Vagina (tissue), 2 donors: ENCODE measurements around the gene ELAVL1.

Experiments
- POLR2A ChIP-seq, 2 donors: fragments of 450-650 bp; IDR thresholded peaks; one replicate each; pipeline ENCODE4 v1.6.1; 2017; ENCODE audit warnings: antibody characterized with exemption in 2 of 2, mild to moderate bottlenecking in 2 of 2, moderate library complexity in 2 of 2
- POLR2AphosphoS5 ChIP-seq, 2 donors: sonication (generic); formaldehyde crosslinking; IDR thresholded peaks; one replicate each; pipeline ENCODE4 v1.9.0; 2017; ENCODE audit warnings: antibody characterized with exemption in 2 of 2, mild to moderate bottlenecking in 2 of 2, low read depth in 1 of 2; ENCODE audit not compliant: insufficient read depth in 1 of 2
- TF ChIP-seq, protein P1 (sequence below), 3 experiments: fragments of 450-650 bp in 2 of 3; fragments of 200-600 bp in 1 of 3; sonication (generic) in 1 of 3; IDR thresholded peaks; one replicate each; pipeline ENCODE4 v1.5.1; 2017 to 2019; ENCODE audit warnings: antibody characterized with exemption in 3 of 3, mild to moderate bottlenecking in 2 of 3, moderate library complexity in 2 of 3

DNA sequence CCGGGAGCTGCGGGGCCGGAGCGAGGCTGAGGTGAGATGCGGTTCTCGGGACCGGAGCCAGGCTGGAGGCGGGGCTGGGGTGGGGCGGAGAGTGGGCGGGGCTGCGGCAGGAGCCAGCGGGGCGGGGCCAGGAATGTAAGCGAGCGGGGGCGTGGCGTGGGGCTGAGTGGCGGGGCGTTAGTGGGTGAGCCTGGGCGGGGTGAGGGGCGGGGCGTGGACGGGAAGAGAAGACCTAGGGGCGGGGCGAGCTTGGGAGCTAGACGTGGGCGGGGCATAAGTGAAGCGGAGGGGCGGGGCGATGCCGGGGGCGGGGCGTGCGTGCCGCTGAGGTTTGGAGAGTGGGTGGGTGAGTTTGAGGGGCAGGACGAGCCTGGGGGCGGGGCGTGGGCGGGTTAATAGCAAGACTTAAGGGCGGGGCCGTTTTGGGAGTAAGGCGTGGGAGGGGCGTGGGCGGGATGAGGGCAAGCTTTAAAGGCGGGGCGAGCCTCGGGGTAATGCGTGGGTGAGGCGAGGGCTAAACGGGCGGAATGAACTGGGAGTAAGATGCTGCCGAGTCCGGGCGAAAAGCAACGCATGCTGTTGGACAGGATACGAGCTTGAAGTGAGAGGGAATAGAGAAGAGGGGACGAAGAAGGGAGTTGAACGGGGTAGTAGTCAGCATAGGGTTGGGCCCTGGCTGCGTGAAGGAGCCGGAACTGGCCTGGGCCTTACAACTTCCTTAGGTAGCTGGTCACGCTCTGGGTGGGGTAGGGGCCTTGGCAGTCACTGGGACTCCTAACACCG is 84.7 kb downstream of the ELAVL1 start:
- TF ChIP-seq, protein P1, sequence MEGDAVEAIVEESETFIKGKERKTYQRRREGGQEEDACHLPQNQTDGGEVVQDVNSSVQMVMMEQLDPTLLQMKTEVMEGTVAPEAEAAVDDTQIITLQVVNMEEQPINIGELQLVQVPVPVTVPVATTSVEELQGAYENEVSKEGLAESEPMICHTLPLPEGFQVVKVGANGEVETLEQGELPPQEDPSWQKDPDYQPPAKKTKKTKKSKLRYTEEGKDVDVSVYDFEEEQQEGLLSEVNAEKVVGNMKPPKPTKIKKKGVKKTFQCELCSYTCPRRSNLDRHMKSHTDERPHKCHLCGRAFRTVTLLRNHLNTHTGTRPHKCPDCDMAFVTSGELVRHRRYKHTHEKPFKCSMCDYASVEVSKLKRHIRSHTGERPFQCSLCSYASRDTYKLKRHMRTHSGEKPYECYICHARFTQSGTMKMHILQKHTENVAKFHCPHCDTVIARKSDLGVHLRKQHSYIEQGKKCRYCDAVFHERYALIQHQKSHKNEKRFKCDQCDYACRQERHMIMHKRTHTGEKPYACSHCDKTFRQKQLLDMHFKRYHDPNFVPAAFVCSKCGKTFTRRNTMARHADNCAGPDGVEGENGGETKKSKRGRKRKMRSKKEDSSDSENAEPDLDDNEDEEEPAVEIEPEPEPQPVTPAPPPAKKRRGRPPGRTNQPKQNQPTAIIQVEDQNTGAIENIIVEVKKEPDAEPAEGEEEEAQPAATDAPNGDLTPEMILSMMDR (IDR thresholded peaks at IDR 0.05) = no peak
- peak; percentile 8 to 79 for TF ChIP-seq POLR2AphosphoS5 (IDR thresholded peaks at IDR 0.05; ENCODE audit: insufficient read depth in 1 of 2, low read depth in 1 of 2)
- TF ChIP-seq POLR2A (IDR thresholded peaks at IDR 0.05) = peak in 1 of 2 donors; percentile 64
